ENCODE measurements around the gene TBX5. TPM values are rescaled to one million over a fixed set of nuclear protein-coding genes. Genes with fewer than 3 reads are reported as not detected.

The TBX5 gene
- total RNA-seq, 1 donor from 2014 or later: not detected

DNA sequence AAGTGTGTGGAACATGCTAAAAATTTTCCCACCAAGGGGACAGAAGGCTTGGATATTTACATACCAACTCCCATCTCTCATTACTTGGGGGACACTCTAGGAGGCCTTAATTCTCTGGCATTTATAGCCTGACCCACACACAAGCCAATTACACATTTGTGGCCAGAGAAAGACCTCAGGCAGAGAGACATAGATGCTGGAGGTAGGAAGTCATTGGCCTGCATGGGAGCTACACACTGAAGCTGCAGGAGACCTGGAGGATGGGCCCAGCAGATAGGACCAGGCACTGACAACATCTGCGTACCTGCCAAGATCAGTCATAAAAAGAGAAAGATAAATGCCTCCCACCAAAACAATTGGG, 61.7 kb downstream of the TBX5 start:
- no peak for DNase-seq (ENCODE audit: low read depth)
- TF ChIP-seq, protein P1, sequence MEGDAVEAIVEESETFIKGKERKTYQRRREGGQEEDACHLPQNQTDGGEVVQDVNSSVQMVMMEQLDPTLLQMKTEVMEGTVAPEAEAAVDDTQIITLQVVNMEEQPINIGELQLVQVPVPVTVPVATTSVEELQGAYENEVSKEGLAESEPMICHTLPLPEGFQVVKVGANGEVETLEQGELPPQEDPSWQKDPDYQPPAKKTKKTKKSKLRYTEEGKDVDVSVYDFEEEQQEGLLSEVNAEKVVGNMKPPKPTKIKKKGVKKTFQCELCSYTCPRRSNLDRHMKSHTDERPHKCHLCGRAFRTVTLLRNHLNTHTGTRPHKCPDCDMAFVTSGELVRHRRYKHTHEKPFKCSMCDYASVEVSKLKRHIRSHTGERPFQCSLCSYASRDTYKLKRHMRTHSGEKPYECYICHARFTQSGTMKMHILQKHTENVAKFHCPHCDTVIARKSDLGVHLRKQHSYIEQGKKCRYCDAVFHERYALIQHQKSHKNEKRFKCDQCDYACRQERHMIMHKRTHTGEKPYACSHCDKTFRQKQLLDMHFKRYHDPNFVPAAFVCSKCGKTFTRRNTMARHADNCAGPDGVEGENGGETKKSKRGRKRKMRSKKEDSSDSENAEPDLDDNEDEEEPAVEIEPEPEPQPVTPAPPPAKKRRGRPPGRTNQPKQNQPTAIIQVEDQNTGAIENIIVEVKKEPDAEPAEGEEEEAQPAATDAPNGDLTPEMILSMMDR (IDR thresholded peaks at IDR 0.05; ENCODE audit: insufficient read depth, low read length, severe bottlenecking): no peak
- no peak overlapping the region for H3K4me3 ChIP-seq (ENCODE audit: low read depth, low read length)
- no peaks in the 10 kb centered on the region for H3K36me3 ChIP-seq (ENCODE audit: control insufficient read depth, insufficient read depth, low read length)
- no peaks in the 10 kb centered on the region for H3K27me3 ChIP-seq (ENCODE audit: control insufficient read depth, insufficient read depth, low read length)
- no peak for FAIRE-seq

DNA sequence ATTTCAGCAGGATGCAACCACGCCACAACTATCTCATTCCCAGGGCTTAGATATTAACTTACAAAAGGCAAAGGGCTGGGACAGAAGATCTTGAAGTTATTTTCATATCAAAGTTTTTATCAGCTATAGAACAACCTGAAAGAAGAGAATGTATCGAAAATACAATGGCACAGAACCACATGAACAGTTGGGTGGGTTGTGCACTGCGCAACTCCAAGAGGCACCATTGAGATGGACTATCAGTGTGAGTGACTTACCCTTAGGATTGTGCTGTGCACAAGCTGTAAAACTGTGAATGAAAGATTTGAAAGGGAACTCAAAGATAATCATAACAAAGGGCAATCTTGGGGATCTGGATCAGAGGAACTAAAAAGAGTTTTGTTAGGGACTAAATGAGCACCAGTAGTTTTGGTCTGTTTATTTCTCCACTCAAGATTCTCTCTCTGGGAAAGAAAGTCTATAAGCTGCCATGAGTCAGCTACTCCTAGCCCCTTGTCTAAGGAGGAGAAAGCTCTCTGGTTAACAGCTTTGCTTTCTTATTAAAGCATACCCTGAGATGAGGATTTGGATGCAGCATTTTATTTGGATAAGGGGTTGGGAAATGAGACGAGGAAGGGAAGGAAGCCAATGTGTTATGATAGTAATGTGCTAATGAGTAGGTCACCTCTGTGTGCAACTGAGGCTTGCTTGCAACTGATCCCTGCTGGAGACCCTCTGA, 62.2 kb downstream of the TBX5 start:
- TF ChIP-seq, protein P1 (IDR thresholded peaks at IDR 0.05; ENCODE audit: insufficient read depth, low read length, severe bottlenecking): no peak
- no peaks in the 10 kb centered on the region for H3K27me3 ChIP-seq (ENCODE audit: control insufficient read depth, insufficient read depth, low read length)
- H3K4me3 ChIP-seq (ENCODE audit: low read depth, low read length): no peak overlapping the region
- DNase-seq (ENCODE audit: low read depth) (no peak), FAIRE-seq (no peak)
- H3K36me3 ChIP-seq (ENCODE audit: control insufficient read depth, insufficient read depth, low read length): no peaks in the 10 kb centered on the region

DNA sequence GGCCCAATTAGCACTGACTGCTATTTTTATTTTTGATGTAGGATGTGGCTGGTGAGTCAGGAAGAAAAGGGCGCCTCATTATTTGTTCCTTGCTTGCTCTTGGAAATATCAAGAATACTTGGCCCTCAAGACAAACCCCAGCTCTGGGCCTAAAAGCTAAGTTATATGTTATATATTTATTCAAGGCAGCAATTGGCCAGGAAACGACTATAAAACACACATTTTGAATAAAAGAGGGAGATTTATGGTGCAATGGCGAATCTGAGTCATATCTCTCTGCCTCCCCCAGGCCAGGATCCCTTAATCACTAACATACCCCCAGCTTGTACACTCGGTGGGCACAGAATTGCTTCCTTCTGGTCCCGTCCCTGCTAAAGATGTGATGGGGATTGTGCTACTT, 63.3 kb downstream of the TBX5 start:
- FAIRE-seq: no peak

DNA sequence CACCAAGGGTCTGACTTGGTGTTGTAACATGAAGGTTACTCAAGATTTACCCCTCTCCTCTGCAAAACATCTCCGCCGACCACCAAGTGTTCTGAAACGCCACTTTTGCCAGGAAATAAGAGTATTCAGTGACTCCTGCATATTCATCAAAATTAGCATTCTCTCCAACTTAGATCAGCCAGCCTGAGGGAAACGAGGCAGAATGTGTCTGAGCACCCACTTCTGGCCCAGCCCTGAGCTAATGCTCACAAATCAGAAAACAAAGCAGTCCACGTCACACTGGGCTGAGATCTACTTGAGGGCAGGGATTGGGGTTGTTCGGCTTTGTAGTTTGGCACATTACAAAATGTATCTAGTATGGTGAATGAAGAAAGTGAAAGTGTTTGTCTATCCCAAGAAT, 64.3 kb downstream of the TBX5 start:
- FAIRE-seq: no peak
- H3K4me3 ChIP-seq (ENCODE audit: low read depth, low read length): no peak overlapping the region
- no peaks in the 10 kb centered on the region for H3K36me3 ChIP-seq (ENCODE audit: control insufficient read depth, insufficient read depth, low read length)
- H3K27me3 ChIP-seq (ENCODE audit: control insufficient read depth, insufficient read depth, low read length): no peaks in the 10 kb centered on the region
- TF ChIP-seq, protein P1 (IDR thresholded peaks at IDR 0.05; ENCODE audit: insufficient read depth, low read length, severe bottlenecking): no peak
- no peak for DNase-seq (ENCODE audit: low read depth)

More for the DNA sequence above, 63.3 kb downstream of the TBX5 start:
- Histone ChIP-seq H3K4me3 (ENCODE audit: low read depth, low read length) (no peak overlapping the region), H3K36me3 (ENCODE audit: control insufficient read depth, insufficient read depth, low read length) (no peaks in the 10 kb centered on the region), H3K27me3 (ENCODE audit: control insufficient read depth, insufficient read depth, low read length) (no peaks in the 10 kb centered on the region)
- TF ChIP-seq, protein P1 (IDR thresholded peaks at IDR 0.05; ENCODE audit: insufficient read depth, low read length, severe bottlenecking): no peak
- no peak for DNase-seq (ENCODE audit: low read depth)

DNA sequence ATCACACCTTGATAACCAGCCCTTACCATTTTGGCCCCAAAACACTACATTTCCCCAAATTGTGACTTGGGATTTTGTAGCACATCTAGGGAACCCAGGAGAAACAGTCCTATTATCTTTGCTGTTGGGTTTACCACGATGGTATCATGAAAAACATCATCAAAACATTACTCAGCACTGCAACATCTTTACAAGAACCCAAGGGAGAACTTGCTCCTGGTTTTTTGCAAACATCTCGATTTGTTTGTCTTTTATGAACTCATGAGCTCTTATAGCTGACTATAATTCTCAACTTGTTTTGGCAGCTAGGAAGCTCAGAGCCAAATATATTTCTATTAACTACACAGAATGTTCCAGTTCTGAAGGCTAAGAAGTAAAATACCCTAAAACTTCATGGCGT, 65.7 kb downstream of the TBX5 start:
- TF ChIP-seq, protein P1 (IDR thresholded peaks at IDR 0.05; ENCODE audit: insufficient read depth, low read length, severe bottlenecking): no peak
- no peak for FAIRE-seq
- no peaks in the 10 kb centered on the region for H3K36me3 ChIP-seq (ENCODE audit: control insufficient read depth, insufficient read depth, low read length)

DNA sequence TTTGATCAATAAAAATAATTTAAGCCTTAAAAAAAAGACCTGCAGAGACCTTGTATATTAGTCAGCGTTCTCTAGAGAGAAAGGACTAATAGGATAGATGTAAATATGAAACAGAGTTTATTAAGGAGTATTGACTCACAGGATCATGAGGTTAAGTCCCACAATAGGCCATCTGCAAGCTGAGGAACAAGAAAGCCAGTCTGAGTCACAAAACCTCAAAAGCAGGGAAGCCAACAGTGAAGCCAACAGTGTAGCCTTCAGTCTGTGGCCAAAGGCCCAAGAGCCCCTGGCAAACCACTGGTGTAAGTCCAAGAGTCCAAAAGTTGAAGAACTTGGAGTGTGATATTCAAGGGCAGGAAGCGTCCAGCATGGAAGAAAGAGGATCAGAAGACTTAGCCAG, 66.3 kb downstream of the TBX5 start:
- Histone ChIP-seq H3K27me3 (ENCODE audit: control insufficient read depth, insufficient read depth, low read length) (no peaks in the 10 kb centered on the region), H3K4me3 (ENCODE audit: low read depth, low read length) (no peak overlapping the region), H3K36me3 (ENCODE audit: control insufficient read depth, insufficient read depth, low read length) (no peaks in the 10 kb centered on the region)
- FAIRE-seq (no peak), DNase-seq (ENCODE audit: low read depth) (no peak)
- TF ChIP-seq, protein P1 (IDR thresholded peaks at IDR 0.05; ENCODE audit: insufficient read depth, low read length, severe bottlenecking): no peak

More for the DNA sequence above, 65.7 kb downstream of the TBX5 start:
- Histone ChIP-seq H3K27me3 (ENCODE audit: control insufficient read depth, insufficient read depth, low read length) (no peaks in the 10 kb centered on the region), H3K4me3 (ENCODE audit: low read depth, low read length) (no peak overlapping the region)
- no peak for DNase-seq (ENCODE audit: low read depth)

All from bronchial epithelial cell (primary cell).